HG02623 (cell line): ENCODE measurements around the gene OCA2.
"Not testable (repeated sequence)": the region's sequence is repeated elsewhere in the genome, so short reads cannot be mapped to it uniquely, and the experiment has no call there.

Experiments
- ATAC-seq: cut with Tn5 transposase; IDR thresholded peaks from one replicate; pipeline ENCODE4 v1.9.1; 2021; ENCODE audit warnings: moderate library complexity; ENCODE audit not compliant: unreplicated experiment

The OCA2 gene

DNA sequence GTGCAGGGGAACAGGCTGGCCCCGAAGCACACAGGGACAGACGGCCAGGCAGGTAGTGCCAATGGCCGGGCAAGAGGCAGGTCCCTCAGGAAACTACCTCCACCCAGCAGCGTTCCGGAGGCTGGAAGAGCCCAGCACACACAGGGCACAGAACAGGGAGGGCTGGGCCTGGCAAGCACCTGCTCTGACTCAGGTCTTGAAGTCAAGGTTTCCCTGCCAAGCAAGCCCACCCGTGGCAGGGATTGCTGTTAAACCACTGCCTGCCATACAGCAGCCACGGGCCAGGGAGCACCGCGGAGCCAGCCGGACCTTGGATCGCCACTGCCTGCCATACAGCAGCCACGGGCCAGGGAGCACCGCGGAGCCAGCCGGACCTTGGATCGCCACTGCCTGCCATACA lies 22.5 kb upstream of the OCA2 start:
- ATAC-seq, result not testable (repeated sequence)

DNA sequence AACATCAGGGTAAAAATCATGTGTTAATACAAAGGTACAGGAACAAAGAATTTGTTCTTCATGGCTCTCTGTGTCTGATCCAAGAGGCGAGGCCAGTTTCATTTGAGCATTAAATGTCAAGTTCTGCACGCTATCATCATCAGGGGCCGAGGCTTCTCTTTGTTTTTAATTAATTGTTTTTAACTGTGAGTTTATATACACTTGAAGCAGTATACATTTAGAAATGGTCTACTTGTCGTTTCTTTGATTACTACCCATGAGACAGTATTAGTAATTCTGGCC lies 21.2 kb upstream of the OCA2 start:
- ATAC-seq, result no peak

DNA sequence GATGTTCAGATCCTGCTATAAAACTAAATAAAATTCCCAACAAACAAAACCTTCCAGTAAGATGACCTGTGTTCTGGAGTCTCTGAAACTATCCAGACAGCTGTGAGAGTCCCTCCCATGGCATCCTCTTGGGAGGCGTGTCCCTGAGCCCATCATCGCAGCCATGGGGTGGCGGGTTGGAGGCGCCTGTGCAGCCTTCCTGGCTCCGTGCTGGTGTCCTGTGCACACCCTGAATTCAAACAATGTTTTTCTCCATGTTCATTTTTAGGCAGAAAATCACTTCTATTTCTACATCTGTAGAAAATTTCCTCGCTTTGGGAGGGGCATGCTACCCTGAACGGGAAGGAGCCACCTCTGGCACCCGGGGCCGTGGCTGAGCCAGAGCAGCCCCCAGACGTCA lies 19.4 kb upstream of the OCA2 start:
- no peak for ATAC-seq

DNA sequence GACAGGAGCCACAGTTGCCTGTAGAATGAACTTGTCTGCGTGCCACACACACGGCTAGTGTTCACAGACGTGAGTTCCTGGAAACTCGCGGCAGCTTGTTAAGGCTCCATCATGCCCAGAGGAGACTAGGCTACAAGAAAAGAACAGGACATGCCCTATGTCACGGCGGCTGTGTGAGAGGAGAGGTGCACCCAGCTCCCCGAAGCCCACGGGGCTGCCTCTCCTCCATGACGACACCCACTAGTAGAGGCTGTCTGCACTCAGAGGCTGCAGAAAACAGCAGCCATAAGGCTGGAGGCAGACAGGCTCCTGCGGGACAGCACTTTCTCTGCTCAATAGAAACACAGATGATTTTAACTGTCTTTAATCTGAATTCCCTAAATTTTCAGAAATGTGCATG lies 19.0 kb upstream of the OCA2 start:
- no peak for ATAC-seq

DNA sequence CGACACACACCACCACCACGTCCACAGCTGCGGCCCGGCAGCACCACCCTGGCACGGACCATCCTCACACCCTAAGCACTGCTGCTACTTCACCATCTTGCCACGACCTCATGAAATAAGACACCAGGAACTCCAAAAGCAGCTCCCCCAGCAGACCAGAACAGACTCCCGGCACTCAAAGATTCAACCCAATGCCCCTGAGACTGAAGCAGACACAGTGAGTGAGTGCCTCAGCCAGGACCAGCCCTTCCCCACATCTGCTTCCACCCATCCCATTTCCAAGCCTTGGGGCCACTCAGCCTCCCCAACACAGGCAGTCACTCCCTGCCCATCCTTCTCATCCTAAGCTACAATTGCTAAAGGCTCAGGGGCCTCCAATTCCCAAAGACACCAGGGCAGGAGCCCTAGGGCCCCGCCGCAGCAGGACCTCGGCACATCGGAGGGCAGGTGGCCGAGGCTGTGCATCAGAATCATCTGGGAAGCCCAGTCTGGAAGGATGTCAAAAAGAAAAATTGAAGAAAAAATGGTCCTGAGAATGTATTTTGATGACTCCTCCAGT lies 18.4 kb upstream of the OCA2 start:
- ATAC-seq, result no peak

- ATAC-seq, result no peak
Measured at GRCh38 chr15:28116521-28117431, 17.7 kb upstream of the OCA2 start.

- ATAC-seq, result no peak
Measured at GRCh38 chr15:28115871-28116270, 16.8 kb upstream of the OCA2 start.

DNA sequence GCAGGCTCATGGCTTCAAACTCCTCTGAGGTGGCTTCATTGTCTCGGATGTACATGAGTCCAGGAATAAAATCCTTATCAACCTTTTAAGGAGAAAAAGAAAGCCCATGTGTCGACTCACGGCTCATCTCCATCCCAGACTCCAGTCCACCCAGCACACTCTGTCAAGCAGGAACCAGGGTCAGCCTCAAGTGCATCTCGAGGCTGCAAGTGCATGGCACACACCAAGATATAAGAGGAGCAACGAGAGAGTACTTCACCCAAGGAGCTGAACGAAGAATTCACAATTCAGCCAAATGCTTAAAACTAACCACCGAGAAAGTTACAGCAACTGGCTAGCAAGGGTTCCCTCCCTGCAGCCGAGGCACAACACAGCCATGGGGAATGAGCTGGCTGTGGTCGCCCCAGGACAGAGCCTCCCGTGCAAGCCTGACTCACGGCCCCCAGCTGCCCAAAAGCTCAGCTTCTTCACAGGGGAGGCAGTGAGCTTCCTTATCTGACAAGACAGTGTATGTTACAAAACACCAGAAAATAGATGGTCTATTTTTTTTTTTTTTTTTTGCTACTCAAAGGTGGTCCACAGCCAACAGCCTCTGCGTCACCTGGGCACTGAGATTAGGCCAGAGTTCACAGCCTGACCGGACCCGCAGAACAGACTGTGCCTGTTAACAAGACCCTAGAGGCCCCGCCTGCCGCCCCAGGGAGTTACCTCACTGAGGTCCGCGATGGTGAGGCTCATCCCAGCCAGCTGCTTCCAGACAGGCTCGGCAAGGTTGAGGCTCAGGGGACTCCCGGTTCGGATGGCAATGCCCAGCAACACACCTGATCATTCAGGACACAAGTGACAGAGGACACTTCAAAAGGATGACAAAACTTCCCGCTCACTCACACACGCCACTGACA lies 15.9 kb upstream of the OCA2 start:
- no peak for ATAC-seq

- ATAC-seq, result no peak
Measured at GRCh38 chr15:28114114-28114455, 15.0 kb upstream of the OCA2 start.

GRCh38 chr15:28113394-28114113 lies 14.4 kb upstream of the OCA2 start:
- no peak for ATAC-seq

- no peak for ATAC-seq
Measured at GRCh38 chr15:28112962-28113361, 13.8 kb upstream of the OCA2 start.

DNA sequence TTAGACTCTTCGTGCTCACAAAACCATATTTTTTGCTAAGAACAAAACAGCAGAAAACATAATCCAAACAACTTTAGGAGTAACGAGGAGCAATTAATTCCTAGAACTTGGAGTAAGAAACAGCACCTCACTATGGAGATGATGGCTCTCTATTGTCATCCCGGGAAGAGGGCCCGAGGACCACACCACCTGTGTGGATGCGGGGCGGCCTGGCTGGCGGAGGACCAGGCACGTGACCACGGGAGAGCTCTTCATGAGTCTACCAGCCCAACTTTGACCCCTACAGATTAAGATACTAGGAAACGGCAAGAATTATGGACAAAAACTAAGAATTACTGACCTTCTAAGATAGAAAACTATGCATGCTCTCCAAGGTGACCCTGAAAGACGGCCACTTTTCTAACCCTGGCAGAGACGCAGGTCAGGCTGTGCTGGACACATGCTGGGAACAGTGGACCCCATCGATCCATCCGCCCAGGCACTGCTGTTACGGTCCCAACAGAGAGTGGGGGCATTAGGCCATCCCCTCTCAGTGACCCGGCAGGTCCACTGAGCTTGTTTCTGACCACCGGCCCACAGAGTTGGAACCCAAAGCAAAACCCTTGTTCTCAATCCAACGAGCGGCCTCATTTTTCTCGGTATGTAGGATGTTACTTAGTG lies 13.1 kb upstream of the OCA2 start:
- no peak for ATAC-seq

DNA sequence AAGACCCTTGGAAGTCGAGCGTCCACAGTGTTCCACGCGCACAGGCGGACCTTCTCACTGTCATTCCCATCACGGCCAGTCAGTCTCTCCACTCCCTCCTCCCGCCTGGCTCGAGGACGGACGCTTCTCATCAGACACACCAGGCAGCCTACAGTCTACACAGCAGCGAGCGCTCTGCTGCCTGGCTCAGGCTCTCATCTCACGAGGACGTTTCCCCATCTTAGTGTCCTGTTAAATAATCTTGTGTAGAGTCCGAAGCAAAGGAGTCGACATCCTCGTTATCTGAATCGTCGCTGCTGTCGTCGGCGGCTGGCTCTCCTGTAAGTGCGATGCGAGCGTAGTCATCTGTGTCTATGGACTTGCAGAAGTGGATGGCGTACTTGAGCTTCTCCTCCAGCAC lies 12.4 kb upstream of the OCA2 start:
- no peak for ATAC-seq

GRCh38 chr15:28110481-28110881 lies 11.4 kb upstream of the OCA2 start:
- no peak for ATAC-seq

DNA sequence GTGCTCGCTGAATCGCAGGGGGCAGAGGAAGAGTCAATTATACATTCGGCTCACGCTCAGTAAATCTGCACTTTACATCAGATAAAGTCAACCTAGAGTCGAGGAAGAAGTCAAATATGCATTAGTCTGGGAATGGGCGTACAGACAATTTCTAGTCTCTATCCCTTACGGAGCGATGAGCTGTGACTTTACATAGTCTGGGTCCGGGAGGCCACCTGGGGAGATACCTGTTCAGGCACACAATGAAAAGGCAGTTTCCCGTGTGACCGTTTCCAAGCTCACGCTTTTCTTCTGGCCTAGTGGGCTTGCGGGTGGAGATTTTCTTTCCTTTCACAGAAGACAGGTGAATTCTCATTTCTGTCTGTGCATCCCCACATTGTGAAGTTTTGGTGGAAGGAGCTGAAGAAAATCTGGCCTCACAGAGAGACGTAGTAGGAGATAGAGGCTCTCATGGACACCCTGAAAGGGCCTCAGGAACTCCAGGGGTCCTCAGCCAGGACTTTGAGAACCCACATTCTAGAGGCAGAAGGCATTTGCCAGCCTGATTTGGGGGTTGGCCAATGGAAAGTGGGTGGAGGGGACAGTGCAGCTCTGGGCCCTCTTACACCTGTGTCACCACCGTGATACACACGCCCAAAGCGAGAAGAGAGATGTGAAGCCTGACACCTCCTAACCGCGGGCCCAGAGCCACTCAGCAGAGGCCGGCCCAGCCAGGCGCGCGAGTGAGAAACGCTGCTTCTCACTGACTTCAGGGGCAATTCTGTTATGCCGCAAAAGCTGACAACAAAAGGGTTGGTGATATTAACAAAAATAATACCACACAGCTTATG lies 10.7 kb upstream of the OCA2 start:
- no peak for ATAC-seq

DNA sequence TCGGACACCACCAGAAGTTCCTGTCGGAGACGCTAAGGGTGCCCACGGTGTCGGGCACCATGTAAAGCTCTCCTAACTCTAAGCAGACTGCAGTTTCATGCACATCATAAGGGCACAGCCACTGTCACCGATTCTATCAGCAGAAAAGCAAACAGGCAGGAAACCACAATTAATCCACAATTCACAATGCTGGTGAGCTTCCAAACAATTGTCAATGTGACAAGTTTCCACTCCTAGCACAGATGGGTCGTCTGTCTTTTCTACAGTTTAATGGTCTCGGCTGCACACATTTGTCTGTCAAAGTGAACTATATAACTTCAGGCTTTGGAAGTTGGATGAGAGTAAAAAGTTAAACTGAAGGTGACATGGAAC lies 8.8 kb upstream of the OCA2 start:
- ATAC-seq, result no peak

DNA sequence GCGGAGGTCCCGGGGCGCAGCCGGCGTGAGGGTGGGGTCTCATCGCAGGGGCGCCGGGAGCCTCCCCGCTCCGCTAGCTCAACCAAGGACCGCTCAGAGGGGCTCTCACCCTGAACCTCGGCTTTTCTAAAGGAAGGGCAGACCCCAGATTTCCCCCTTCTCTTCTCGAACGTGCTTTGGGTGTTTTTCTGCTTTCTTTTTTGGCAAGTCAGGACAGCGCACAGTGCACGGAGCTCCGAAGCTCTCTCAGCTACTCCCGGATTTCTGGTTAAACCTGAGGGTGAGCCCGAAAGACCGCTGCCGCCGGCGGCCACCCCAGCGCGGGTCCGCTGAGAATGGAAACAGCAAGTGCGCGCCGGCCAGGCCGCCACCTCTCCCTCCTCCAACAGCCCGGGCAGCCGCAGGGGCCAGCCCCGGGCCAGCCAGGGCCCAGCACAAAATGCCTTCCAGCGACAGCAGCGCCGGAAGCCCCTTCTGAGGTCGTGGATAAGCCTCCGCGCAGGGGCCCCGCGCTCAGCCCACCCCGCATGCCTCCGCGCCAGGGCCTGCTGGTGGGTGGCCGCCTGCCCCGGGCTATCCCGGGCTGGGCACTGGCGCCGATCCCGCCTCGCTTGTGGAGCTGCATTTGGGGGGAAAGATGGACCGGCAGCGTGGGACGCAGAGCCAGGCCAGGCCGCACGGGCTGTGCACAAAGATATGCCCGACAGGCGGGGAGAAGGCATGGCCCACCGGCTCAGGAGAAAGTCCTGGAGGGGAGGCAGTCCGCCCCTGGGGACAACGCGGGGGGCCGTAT lies 8.2 kb upstream of the OCA2 start:
- ATAC-seq, result no peak

GRCh38 chr15:28106294-28107110 lies 7.4 kb upstream of the OCA2 start:
- no peak for ATAC-seq
